Mesenchymal stem cell (in vitro differentiated cells and primary cell): ENCODE data around the gene SDCCAG8.
A peak's percentile ranks its signal among the peaks of the same experiment; 100 is the strongest.

Experiments used
- DNase-seq: peaks from one replicate; pipeline ENCODE4 v3.0.0-alpha.2; 2013
- H2AFZ ChIP-seq: one replicate; pipeline ENCODE4 v1.6.1; 2013; ENCODE audit warnings: low read depth, mild to moderate bottlenecking, control low read depth, inconsistent platforms, low read length, moderate library complexity
- H2AK5ac ChIP-seq: 2 replicates; pipeline ENCODE4 v1.6.1; 2013; ENCODE audit warnings: low read length, moderate library complexity, mild to moderate bottlenecking, inconsistent platforms; ENCODE audit not compliant: severe bottlenecking
- H2BK120ac ChIP-seq: one replicate; pipeline ENCODE4 v1.6.1; 2013; ENCODE audit warnings: low read depth, mild to moderate bottlenecking, inconsistent platforms, low read length, moderate library complexity
- H2BK12ac ChIP-seq, 2 experiments: one replicate each; pipeline ENCODE4 v1.6.1; 2013; ENCODE audit warnings: inconsistent platforms in 2 of 2, low read length in 2 of 2, mild to moderate bottlenecking in 2 of 2, moderate library complexity in 2 of 2, control low read depth in 1 of 2
- H2BK15ac ChIP-seq: one replicate; pipeline ENCODE4 v1.6.1; 2013; ENCODE audit warnings: mild to moderate bottlenecking, low read depth, inconsistent platforms; ENCODE audit not compliant: poor library complexity, severe bottlenecking
- H2BK5ac ChIP-seq: 2 replicates; pipeline ENCODE4 v1.6.1; 2013; ENCODE audit warnings: low read depth, mild to moderate bottlenecking, low read length, control low read depth, inconsistent platforms; ENCODE audit not compliant: poor library complexity, severe bottlenecking
- H3K14ac ChIP-seq, 2 experiments: one replicate each; pipeline ENCODE4 v1.6.1; 2013; ENCODE audit warnings: inconsistent platforms in 2 of 2, low read length in 2 of 2, control low read depth in 1 of 2, mild to moderate bottlenecking in 1 of 2, moderate library complexity in 1 of 2
- H3K18ac ChIP-seq, 2 experiments: one replicate each; pipeline ENCODE4 v1.6.1; 2013; ENCODE audit warnings: inconsistent platforms in 2 of 2, low read length in 2 of 2, control low read depth in 1 of 2, low read depth in 1 of 2, mild to moderate bottlenecking in 1 of 2
- H3K23ac ChIP-seq, 2 experiments: one replicate each; pipeline ENCODE4 v1.6.1; 2013; ENCODE audit warnings: inconsistent platforms in 2 of 2, low read length in 2 of 2, mild to moderate bottlenecking in 2 of 2, moderate library complexity in 2 of 2, control low read depth in 1 of 2
- H3K27ac ChIP-seq: 2 replicates; pipeline ENCODE4 v1.5.1; 2013; ENCODE audit warnings: mild to moderate bottlenecking, moderate library complexity, low read length, control low read depth, inconsistent platforms; ENCODE audit not compliant: poor library complexity, severe bottlenecking
- H3K27me3 ChIP-seq, 2 experiments: 2 replicates each; pipeline versions ENCODE4 v1.6.1 to v1.7.0; 2013; ENCODE audit warnings: low read length in 2 of 2, mild to moderate bottlenecking in 2 of 2, moderate library complexity in 2 of 2, control low read depth in 1 of 2, inconsistent platforms in 1 of 2; ENCODE audit not compliant: control insufficient read depth in 1 of 2, insufficient read depth in 1 of 2
- H3K36me3 ChIP-seq, 2 experiments: 2 replicates each; pipeline versions ENCODE4 v1.6.1 to v1.7.0; 2013; ENCODE audit warnings: low read length in 2 of 2, control low read depth in 1 of 2, inconsistent platforms in 1 of 2, low read depth in 1 of 2, mild to moderate bottlenecking in 1 of 2; ENCODE audit not compliant: insufficient read depth in 2 of 2, control insufficient read depth in 1 of 2
- H3K4ac ChIP-seq, 2 experiments: one replicate each; pipeline ENCODE4 v1.6.1; 2013; ENCODE audit warnings: inconsistent platforms in 2 of 2, low read length in 2 of 2, mild to moderate bottlenecking in 2 of 2, moderate library complexity in 2 of 2, control low read depth in 1 of 2, low read depth in 1 of 2
- H3K4me1 ChIP-seq: 2 replicates; pipeline ENCODE4 v1.6.1; 2013; ENCODE audit warnings: low read depth, low read length, control low read depth; ENCODE audit not compliant: control insufficient read depth, insufficient read depth
- H3K4me2 ChIP-seq: 2 replicates; pipeline ENCODE4 v1.6.1; 2013; ENCODE audit warnings: low read length, mild to moderate bottlenecking, inconsistent platforms; ENCODE audit not compliant: poor library complexity, severe bottlenecking
- H3K4me3 ChIP-seq, 2 experiments: 2 replicates each; pipeline versions ENCODE4 v1.5.1 to v1.7.0; 2013; ENCODE audit warnings: low read length in 2 of 2, mild to moderate bottlenecking in 2 of 2, control low read depth in 1 of 2, low read depth in 1 of 2; ENCODE audit not compliant: insufficient read depth in 1 of 2
- H3K79me1 ChIP-seq: replicated peaks from 2 replicates; pipeline ENCODE4 v1.6.1; 2013; ENCODE audit warnings: mild to moderate bottlenecking, control low read depth, low read length, inconsistent platforms; ENCODE audit not compliant: poor library complexity, severe bottlenecking
- H3K9ac ChIP-seq: 2 replicates; pipeline ENCODE4 v1.7.0; 2013; ENCODE audit warnings: mild to moderate bottlenecking, low read length, moderate library complexity
- H3K9me3 ChIP-seq: 2 replicates; pipeline ENCODE4 v1.7.0; 2013; ENCODE audit warnings: mild to moderate bottlenecking, low read length; ENCODE audit not compliant: control insufficient read depth
- H4K8ac ChIP-seq: one replicate; pipeline ENCODE4 v1.6.1; 2013; ENCODE audit warnings: inconsistent platforms, mild to moderate bottlenecking, low read length, moderate library complexity
- H4K91ac ChIP-seq: one replicate; pipeline ENCODE4 v1.6.1; 2013; ENCODE audit warnings: mild to moderate bottlenecking, low read length, inconsistent platforms
- WGBS: methylation state at CpG from one replicate; pipeline ENCODE4 v1.1.7; 2013; ENCODE audit warnings: mixed read lengths; 5-methylcytosine and 5-hydroxymethylcytosine counted together

The SDCCAG8 gene

DNA sequence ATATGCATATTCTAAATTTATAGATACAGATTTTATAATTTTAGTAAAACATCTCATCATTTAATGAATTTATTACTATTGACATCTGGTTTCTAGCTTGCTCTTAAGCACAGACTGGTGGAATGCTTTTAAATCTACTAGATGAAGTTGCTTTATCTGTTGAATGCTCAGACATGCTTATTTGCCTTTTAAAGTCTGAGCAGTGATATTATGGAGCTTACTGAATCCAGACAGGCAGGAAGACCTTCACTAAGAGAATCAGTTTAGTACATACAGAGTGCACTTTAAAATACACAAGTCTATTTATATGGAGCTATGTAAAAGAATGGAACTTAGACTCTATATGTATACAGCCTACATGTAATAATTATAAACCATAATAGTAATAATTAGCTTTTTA is 16.6 kb downstream of the SDCCAG8 start:
- H2BK15ac ChIP-seq, result no peak overlapping the region

DNA sequence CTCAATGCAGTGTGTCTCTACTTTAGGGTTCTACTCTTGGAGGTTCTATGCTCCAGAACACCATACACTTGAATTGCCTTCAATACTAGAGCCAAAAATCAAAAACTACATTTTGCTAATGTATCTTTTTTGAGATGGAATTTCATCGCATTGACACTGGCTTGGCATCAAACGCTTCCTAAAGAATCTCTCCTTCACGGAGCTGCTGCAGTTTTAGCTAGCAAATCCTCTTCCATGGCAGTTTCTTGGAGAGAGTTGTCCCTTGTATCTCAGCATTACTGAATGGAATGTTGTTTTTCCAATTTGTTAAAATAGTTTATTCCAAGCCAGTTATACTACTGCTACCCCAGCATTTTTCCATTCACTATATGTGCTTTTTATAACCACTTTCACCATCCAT is 17.7 kb downstream of the SDCCAG8 start:
- Histone ChIP-seq H3K36me3 (peaks cover 7 to 88% of the 10 kb centered on the region in 2 experiments), H3K9ac (no peak overlapping the region), H4K8ac (no peak overlapping the region), H2BK12ac (no peak overlapping the region), H3K18ac (no peak overlapping the region), H3K27me3 (no peaks in the 10 kb centered on the region), H2BK120ac (no peak overlapping the region), H3K23ac (no peak overlapping the region), H3K4ac (no peak overlapping the region), H3K14ac (no peak overlapping the region), H3K4me2 (no peak overlapping the region), H4K91ac (no peak overlapping the region), H3K27ac (no peak overlapping the region), H2BK15ac (no peak overlapping the region), H3K79me1 (peaks cover 11% of the 10 kb centered on the region), H3K9me3 (peaks cover 6% of the 10 kb centered on the region), H2AK5ac (no peak overlapping the region), H2BK5ac (no peak overlapping the region), H3K4me3 (no peak overlapping the region), H2AFZ (no peak overlapping the region), H3K4me1 (peaks cover 9% of the 10 kb centered on the region)
- DNase-seq, result no peak
- WGBS, result 96% methylated on average over 3 of the region's 3 CpGs

More for the DNA sequence above, 16.6 kb downstream of the SDCCAG8 start:
- Histone ChIP-seq H3K4me3 (no peak overlapping the region), H3K4me1 (peaks cover 9% of the 10 kb centered on the region), H3K27ac (peak overlapping the region; percentile 58), H3K9me3 (peaks cover 6% of the 10 kb centered on the region), H3K4me2 (no peak overlapping the region), H2AK5ac (no peak overlapping the region), H3K14ac (no peak overlapping the region), H3K23ac (no peak overlapping the region), H3K9ac (no peak overlapping the region), H3K27me3 (no peaks in the 10 kb centered on the region), H4K91ac (no peak overlapping the region), H3K36me3 (peaks cover 7 to 82% of the 10 kb centered on the region in 2 experiments), H3K4ac (no peak overlapping the region), H3K18ac (no peak overlapping the region), H2BK5ac (no peak overlapping the region), H2BK12ac (no peak overlapping the region), H2BK120ac (no peak overlapping the region), H3K79me1 (peaks cover 11% of the 10 kb centered on the region), H4K8ac (no peak overlapping the region), H2AFZ (no peak overlapping the region)
- DNase-seq, result no peak

DNA sequence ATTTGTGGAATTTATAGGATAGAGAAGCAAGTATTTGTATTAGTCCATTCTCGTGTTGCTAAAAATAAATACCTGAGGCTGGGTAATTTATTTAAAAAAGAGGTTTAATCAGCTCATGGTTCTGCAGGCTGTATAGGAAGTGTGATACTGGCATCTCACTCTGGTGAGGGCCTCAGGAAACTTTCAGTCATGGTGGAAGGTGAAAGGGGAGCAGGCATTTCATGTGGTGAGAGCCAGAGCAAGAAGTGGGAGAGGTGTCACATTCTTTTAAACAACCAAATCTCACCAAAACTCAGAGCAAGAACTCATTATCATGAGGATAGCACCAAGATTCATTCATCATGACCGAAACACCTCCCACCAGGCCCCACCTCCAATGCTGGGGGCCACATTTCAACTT is 18.1 kb downstream of the SDCCAG8 start:
- peaks cover 6% of the 10 kb centered on the region for H3K9me3 ChIP-seq
- H3K27me3 ChIP-seq, result no peaks in the 10 kb centered on the region
- H3K14ac ChIP-seq, result no peak overlapping the region
- H2BK120ac ChIP-seq, result no peak overlapping the region
- no peak overlapping the region for H3K27ac ChIP-seq
- no peak for DNase-seq
- 96% methylated on average over 2 of the region's 2 CpGs for WGBS
- peaks cover 13% of the 10 kb centered on the region for H3K79me1 ChIP-seq
- no peak overlapping the region for H2BK5ac ChIP-seq
- H3K18ac ChIP-seq, result no peak overlapping the region
- H3K9ac ChIP-seq, result no peak overlapping the region
- H2BK12ac ChIP-seq, result no peak overlapping the region
- no peak overlapping the region for H3K23ac ChIP-seq
- no peak overlapping the region for H2BK15ac ChIP-seq
- H3K36me3 ChIP-seq, result peaks cover 7 to 92% of the 10 kb centered on the region in 2 experiments
- H4K8ac ChIP-seq, result no peak overlapping the region
- H2AFZ ChIP-seq, result no peak overlapping the region
- peaks cover 7% of the 10 kb centered on the region for H3K4me1 ChIP-seq
- H3K4me3 ChIP-seq, result no peak overlapping the region
- no peak overlapping the region for H3K4ac ChIP-seq
- no peak overlapping the region for H4K91ac ChIP-seq
- H3K4me2 ChIP-seq, result no peak overlapping the region
- H2AK5ac ChIP-seq, result no peak overlapping the region

DNA sequence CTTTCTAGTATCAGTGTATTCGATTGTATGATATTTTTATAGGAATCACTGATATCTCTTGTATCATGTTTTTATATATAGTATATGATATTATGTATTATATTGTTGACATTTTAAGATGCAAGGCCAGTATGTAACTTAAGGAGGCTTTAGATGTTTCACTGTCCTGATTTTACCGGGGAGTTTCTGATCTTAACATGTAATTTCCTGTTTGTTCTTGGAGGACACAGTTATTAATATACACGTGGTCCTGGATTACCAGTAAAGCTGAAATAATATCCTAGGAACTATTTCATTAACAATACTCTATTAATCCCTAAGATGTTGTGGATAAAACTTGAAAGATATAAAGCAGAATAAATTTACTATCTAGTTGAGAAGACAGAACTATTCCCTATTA is 19.5 kb downstream of the SDCCAG8 start:
- no peak overlapping the region for H4K91ac ChIP-seq
- no peak overlapping the region for H3K4me3 ChIP-seq
- H2BK120ac ChIP-seq, result no peak overlapping the region
- no peak overlapping the region for H2AK5ac ChIP-seq
- no peak overlapping the region for H2BK15ac ChIP-seq
- H3K4me2 ChIP-seq, result no peak overlapping the region
- no peak for DNase-seq
- WGBS, result 86% methylated on average over 1 of the region's 3 CpGs
- H3K14ac ChIP-seq, result no peak overlapping the region
- no peak overlapping the region for H3K27ac ChIP-seq
- no peak overlapping the region for H2AFZ ChIP-seq
- no peak overlapping the region for H2BK5ac ChIP-seq
- no peak overlapping the region for H3K4ac ChIP-seq
- H4K8ac ChIP-seq, result no peak overlapping the region
- peaks cover 7 to 90% of the 10 kb centered on the region in 2 experiments for H3K36me3 ChIP-seq
- peaks cover 3% of the 10 kb centered on the region for H3K4me1 ChIP-seq
- H3K79me1 ChIP-seq, result peaks cover 9% of the 10 kb centered on the region
- H3K18ac ChIP-seq, result no peak overlapping the region
- H3K9ac ChIP-seq, result no peak overlapping the region
- H3K27me3 ChIP-seq, result no peaks in the 10 kb centered on the region
- H3K23ac ChIP-seq, result no peak overlapping the region
- no peak overlapping the region for H2BK12ac ChIP-seq
- peaks cover 6% of the 10 kb centered on the region for H3K9me3 ChIP-seq
